GM19328 (cell line): ENCODE results near the gene SMCHD1.
"Not testable (repeated sequence)": the region's sequence is repeated elsewhere in the genome, so short reads cannot be mapped to it uniquely, and the experiment has no call there.

Experiments
- ATAC-seq: cut with Tn5 transposase; IDR thresholded peaks from one replicate; pipeline ENCODE4 v1.9.1; 2021; ENCODE audit warnings: mild to moderate bottlenecking, moderate library complexity; ENCODE audit not compliant: unreplicated experiment

The SMCHD1 gene

DNA sequence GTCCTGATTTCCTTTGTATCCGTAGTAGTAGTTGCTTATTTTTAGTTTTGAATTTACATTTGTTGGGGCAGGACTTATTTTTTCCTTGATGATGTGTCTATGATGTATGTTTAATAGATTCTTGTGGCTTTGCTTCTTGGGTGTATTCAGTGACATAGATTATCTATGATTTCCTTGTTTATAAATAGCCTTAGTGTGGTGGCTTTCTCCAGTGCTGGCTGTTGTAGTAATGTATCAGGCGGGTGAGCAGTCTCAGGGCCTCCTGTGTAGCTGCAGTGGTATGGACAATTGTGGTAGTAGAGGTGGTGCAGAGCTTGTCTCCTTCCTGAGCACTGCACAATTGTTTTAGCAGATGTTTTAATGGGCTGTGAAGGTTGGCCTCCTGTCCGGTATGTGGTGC lies 60.5 kb downstream of the SMCHD1 start:
- ATAC-seq: no peak

GRCh38 chr18:2716394-2717326 lies 61.1 kb downstream of the SMCHD1 start:
- ATAC-seq: no peak

DNA sequence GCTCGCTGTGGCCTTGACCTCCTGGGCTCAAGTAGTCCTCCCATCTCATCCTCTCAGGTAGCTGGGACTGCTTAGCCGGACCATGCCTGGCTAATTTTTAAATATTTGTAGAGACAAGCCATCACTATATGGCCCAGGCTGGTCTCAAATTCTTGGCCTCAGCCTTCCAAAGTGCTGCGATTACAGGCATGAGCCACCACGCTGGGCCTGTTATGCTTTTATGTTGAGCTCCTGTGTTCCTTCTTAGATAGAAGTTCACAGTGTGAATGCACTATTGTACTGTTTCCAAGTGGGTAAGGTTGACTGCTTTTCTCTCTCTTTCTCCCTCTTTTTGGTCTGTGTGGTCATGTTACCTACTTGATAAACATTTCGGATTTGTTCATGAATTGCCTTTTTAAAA lies 61.9 kb downstream of the SMCHD1 start:
- ATAC-seq: no peak

GRCh38 chr18:2719040-2719439 lies 63.5 kb downstream of the SMCHD1 start:
- no peak for ATAC-seq

- ATAC-seq: no peak
These were observed 67.7 kb downstream of the SMCHD1 start for GRCh38 chr18:2723207-2723606.

- ATAC-seq: no peak
These were observed 74.2 kb downstream of the SMCHD1 start for GRCh38 chr18:2729757-2730156.

DNA sequence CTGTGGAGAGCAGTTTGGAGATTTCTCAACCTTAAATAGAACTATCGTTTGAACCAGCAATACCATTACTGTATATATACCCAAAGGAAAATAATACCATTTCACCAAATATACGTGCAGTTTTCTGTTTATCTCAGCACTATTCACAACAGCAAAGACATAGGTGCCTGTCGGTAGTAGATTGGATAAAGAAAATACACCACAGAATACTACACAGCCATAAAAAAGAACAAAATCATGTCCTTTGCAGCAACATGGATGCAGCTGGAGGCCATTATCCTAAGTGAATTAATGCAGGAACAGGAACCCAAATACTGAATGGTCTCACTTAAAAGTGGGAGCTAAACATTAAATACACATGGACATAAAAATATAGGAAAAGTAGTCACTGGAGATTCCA lies 81.3 kb downstream of the SMCHD1 start:
- ATAC-seq: no peak

DNA sequence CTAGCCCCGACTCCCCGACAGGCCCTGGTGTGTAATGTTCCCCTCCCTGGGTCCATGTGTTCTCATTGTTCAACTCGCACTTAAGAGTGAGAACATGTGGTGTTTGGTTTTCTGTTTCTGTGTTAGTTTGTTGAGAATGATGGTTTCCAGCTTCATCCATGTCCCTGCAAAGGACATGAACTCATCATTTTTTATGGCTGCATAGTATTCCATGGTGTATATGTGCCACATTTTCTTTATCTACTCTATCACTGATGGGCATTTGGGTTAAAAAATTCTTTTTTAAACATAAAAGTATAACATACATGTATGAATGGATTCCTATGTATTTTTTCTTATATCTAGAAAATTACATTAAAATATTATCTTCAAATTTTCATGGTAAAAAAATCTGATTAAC lies 84.6 kb downstream of the SMCHD1 start:
- ATAC-seq: not testable (repeated sequence)

DNA sequence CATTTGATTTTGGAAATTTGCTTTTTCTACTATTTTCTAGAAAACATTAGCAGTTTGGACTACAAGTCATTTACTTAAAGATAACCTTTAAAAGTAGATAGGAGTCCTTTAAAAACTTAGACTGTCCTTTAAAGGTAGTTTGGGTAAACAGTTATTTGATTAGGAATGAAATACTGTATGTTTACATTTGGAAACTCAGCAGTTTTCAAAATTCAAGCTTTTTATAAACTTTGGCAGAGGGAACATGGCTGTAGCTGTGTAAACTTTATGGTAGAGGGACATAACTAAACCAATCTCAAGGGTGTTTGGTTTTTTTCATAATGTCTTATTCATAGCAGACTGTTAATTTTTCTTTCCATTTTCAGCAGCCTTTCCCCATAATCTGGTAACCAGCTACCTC lies 90.7 kb downstream of the SMCHD1 start:
- ATAC-seq: no peak

DNA sequence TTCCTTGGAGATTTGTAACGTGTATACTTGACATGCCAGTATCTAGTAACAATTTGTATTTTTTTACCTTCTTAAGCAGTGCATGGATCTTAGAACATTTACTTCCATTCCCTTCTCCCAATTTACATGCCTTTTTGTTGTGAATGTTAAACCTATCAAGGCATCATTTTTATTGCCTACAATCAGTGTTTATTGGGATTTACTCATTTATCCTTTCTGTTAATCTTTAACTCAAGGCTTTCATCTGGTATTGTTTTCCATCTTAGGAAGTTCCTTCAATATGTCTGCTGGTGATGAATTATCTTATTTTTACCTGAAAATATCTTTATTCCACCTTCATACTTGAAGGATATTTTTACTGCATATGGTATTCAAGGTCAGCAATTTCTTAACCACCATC lies 102.8 kb downstream of the SMCHD1 start:
- no peak for ATAC-seq

DNA sequence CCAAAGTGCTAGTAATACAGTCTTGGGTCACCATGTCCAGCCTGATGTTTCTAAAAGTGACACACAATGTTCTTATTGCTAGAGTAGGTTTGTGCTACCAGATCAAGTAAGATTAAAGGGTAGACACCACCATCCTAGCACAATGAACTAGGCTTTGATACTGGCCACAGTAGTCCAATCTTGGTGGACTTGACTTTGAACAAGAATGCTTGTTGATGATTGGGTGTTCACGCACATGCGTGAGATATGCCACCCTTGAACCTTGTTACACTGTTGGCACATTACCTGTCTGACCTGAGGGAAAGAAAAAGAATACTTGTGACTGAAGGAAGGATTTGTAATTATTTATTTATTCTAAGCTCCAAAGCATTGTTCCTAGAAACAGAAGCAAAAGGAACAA lies 119.1 kb downstream of the SMCHD1 start:
- no peak for ATAC-seq

DNA sequence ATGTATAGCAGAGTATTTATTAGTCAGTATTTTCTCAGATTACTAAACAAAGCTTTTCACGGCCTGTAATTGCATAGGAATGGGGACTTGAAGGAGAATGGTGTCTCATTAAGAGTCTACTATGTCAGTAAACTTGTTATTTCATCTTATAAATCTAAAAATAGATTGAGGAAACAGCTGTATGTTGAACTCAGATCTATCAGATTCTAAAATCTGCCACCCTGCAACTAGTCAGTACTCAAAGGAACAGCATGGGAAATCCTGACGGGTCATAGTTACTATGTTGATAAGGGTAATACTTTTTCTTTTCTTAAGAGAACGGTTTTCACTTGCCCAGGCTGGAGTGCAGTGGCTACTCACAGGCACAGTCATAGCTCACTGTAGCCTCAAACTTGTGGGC lies 121.1 kb downstream of the SMCHD1 start:
- ATAC-seq: no peak

GRCh38 chr18:2777241-2777640 lies 121.7 kb downstream of the SMCHD1 start:
- no peak for ATAC-seq

- no peak for ATAC-seq
These were observed 125.2 kb downstream of the SMCHD1 start for GRCh38 chr18:2780750-2781149.

DNA sequence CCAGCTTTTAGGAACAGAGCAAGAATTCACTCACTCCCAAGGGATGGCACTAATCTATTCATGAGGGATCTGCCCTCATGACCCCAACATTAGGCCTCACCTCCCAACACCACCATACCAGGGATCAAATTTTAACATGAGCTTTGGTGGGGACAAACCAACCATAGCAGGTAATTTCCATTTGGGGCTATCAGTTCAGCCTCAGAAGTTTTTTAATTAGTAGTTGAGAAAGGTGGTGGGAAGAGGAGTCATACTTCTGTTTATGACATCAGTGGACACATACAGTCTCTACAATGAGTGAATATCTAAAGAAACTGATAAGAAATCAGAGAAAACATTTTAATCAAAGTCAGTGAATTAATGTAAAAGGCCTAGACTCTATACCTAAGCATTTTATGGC lies 131.7 kb downstream of the SMCHD1 start:
- no peak for ATAC-seq

DNA sequence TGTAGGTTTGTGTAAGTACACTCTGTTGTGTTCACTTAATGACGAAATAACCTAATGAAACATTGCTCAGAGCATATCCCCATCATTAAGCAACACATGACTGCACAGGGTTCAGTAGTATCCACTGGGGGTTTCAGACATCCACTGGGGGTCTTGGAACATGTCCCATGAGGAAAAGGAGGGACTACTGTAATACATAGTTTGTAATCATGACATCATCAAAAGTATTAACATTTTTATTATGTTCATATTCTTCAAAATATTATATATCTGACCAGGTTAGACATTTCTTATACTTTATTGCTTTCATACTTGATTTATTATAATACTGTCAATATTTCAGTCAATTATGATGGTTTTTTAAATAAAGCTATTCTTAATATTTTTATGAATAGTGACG lies 136.9 kb downstream of the SMCHD1 start:
- ATAC-seq: no peak

DNA sequence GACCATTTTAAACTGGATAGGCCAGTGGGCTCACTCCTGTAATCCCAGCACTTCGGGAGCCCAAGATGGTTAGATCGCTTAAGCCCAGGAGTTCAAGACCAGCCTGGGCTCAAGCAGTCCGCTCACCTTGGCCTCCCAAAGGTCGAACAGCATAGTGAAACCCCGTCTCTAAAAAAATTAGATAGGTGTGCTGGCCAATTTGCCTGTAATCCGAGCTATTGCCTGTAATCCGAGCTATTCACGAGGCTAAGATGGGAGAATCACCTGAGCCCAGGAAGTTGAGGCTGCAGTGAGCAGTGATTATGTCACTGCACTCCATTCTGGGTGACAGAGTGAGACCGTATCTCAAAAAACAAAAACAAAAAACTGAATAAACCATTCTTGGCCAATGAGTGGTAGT lies 138.6 kb downstream of the SMCHD1 start:
- no peak for ATAC-seq

GRCh38 chr18:2797951-2798350 lies 142.4 kb downstream of the SMCHD1 start:
- ATAC-seq: no peak

DNA sequence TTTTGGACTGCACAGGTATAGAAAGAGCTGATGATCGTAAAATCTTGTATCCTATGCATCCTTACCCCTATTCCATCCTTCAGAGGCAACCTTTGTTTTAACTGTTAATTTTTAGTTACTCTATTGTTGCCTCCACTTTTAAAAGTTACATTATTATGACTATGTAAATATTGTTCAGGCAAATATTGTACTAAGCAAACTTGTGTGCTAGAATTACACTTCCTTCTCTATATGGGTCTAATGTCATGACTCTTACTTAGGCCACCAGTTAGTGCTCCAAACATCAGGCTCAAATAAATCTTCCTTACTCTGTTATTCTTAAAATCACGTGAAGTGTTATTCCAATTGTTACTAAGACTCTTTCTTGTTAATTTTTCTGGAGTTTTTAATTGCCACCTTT lies 143.8 kb downstream of the SMCHD1 start:
- no peak for ATAC-seq

GRCh38 chr18:2805970-2806943 lies 150.7 kb downstream of the SMCHD1 start:
- no peak for ATAC-seq

DNA sequence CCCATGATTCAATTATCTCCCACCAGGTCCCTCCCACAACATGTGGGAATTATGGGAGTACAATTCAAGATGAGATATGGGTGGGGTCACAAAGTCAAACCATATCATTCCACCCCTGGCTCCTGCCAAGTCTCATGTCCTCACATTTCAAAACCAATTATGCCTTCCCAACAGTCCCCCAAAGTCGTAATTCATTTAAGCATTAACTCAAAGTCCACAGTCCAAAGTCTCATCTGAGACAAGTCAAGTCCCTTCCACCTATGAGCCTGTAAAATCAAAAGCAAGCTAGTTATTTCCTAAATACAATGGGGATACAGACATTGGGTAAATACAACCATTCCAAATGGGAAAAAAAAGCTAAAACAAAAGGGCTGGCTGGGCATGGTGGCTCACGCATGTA lies 153.1 kb downstream of the SMCHD1 start:
- not testable (repeated sequence) for ATAC-seq
